Measurements from ENCODE around the gene EPSTI1. TPM values are rescaled to one million over a fixed set of nuclear protein-coding genes. Genes with fewer than 3 reads are reported as not detected.

EPSTI1 gene
- polyA plus RNA-seq, 2 donors: 0.65 to 0.84 TPM

DNA sequence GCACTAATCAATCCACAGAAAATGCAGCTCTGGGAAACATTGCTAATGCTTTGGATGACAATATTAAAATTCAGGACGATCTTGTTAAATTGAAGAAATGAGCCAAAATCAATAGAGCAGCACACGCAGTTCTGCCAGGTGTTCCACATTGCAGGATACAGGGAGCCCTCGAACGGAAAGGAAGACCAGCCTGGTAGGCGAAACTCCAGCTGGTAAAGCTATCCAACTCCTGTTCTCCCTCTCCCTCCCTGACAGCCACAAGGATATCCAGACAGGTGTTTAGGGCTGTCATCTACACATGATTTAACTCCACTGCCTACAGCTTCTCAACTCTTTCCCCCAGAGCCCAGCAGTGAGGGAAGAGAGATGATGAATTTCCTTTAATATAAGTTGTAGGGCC is 67.7 kb downstream of the EPSTI1 start:
- Histone ChIP-seq H3K4me1 (ENCODE audit: control insufficient read depth in 2 of 2, insufficient read depth in 2 of 2, low read length in 1 of 2) (no peaks in the 10 kb centered on the region), H3K27ac (ENCODE audit: low read depth in 2 of 2, low read length in 1 of 2) (no peak overlapping the region), H3K9me3 (ENCODE audit: control insufficient read depth in 2 of 2, insufficient read depth in 1 of 2, low read depth in 1 of 2, low read length in 1 of 2) (no peaks in the 10 kb centered on the region), H3K36me3 (ENCODE audit: control insufficient read depth in 2 of 2, insufficient read depth in 2 of 2, low read length in 1 of 2) (no peaks in the 10 kb centered on the region), H3K27me3 (ENCODE audit: control insufficient read depth in 1 of 2, insufficient read depth in 2 of 2, low read length in 2 of 2) (no peaks in the 10 kb centered on the region), H3K4me3 (ENCODE audit: low read depth in 1 of 2, low read length in 2 of 2) (no peak overlapping the region)
- WGBS, 2 donors: 81 to 89% methylated on average over 5 of the region's 5 CpGs

DNA sequence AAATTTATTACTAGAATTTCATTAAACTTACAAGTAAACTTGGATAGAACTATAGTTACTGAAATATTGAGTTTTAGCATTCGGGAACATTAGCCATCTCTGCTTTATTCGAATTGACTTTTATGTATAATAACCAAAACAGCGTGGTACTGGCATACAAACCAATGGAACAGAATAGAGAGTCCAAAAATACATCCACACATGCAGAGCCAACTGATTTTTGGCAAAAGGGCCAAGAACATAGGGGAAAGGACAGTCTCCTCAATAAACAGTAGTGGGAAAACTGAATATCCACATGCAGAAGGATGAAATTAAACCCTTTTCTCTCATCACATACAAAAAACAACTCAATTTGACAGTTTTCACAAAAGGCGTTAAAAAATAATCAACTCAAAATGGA is 84.3 kb downstream of the EPSTI1 start:
- Histone ChIP-seq H3K27me3 (ENCODE audit: control insufficient read depth in 1 of 2, insufficient read depth in 2 of 2, low read length in 2 of 2) (no peaks in the 10 kb centered on the region), H3K36me3 (ENCODE audit: control insufficient read depth in 2 of 2, insufficient read depth in 2 of 2, low read length in 1 of 2) (no peaks in the 10 kb centered on the region), H3K4me1 (ENCODE audit: control insufficient read depth in 2 of 2, insufficient read depth in 2 of 2, low read length in 1 of 2) (peaks cover 0 to 2% of the 10 kb centered on the region in 2 donors), H3K4me3 (ENCODE audit: low read depth in 1 of 2, low read length in 2 of 2) (no peak overlapping the region), H3K27ac (ENCODE audit: low read depth in 2 of 2, low read length in 1 of 2) (no peak overlapping the region), H3K9me3 (ENCODE audit: control insufficient read depth in 2 of 2, insufficient read depth in 1 of 2, low read depth in 1 of 2, low read length in 1 of 2) (no peaks in the 10 kb centered on the region)
- 90 to 95% methylated on average over 4 of the region's 4 CpGs for WGBS, 2 donors

DNA sequence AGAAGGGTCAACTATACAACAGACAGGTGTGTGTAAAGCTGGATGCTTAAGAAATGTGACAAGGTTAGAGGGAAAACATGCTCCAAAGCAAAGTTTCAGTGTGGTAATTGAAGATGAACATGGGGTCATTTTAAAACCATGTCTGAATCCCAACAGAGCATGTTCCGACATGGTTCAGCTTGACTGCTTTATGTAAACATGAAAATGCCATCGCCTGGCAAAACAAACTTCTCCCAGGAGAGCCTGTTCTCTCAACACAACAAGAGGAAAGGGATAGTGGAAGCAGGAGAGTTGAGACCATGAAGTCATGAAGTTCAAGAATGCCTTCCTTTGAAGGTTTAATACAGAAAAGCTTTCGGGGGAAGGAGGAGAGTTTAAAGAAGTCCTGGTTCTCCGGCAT is 85.8 kb downstream of the EPSTI1 start:
- WGBS, 2 donors: 79 to 84% methylated on average over 4 of the region's 4 CpGs
- Histone ChIP-seq H3K27ac (ENCODE audit: low read depth in 2 of 2, low read length in 1 of 2) (no peak overlapping the region), H3K4me1 (ENCODE audit: control insufficient read depth in 2 of 2, insufficient read depth in 2 of 2, low read length in 1 of 2) (peaks cover 0 to 2% of the 10 kb centered on the region in 2 donors), H3K4me3 (ENCODE audit: low read depth in 1 of 2, low read length in 2 of 2) (no peak overlapping the region), H3K27me3 (ENCODE audit: control insufficient read depth in 1 of 2, insufficient read depth in 2 of 2, low read length in 2 of 2) (no peaks in the 10 kb centered on the region), H3K36me3 (ENCODE audit: control insufficient read depth in 2 of 2, insufficient read depth in 2 of 2, low read length in 1 of 2) (no peaks in the 10 kb centered on the region), H3K9me3 (ENCODE audit: control insufficient read depth in 2 of 2, insufficient read depth in 1 of 2, low read depth in 1 of 2, low read length in 1 of 2) (no peaks in the 10 kb centered on the region)

DNA sequence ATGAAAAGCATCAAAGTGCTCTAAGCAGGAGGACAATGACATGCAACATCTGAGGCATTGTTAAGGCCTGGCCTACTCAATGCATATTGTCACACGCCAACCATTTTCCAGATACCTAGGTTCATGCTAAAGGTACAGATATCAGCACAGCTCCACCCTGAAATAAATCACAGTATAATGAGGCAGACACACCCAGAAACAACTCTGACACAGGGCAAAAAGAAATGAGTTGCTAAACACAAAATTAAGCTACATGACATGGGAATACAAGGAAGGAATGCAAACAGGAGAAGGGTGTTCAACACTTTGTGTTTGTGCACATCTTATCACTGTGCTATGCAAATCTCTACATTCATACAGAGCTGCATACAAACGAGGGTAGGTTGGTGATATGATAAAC is 86.5 kb downstream of the EPSTI1 start:
- no peak overlapping the region for H3K27ac ChIP-seq (ENCODE audit: low read depth in 2 of 2, low read length in 1 of 2)

DNA sequence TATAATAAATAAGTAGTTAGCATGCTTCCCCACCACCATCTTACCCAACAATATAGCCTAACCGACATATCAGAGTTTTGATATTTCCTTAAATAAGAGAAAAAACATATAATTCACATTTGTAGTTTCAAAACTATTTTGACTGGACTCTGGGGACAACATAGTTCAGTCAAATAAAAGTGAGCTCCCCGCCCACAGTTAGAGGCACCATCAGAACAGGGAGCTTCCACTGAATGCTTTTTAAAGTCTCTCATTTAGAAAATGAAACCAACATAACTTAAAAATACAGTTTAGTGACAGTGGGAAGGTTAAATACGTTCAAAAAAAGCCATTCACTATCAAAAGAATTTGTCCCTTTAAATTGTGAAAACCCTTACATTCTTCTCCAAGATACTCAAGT is 92.8 kb downstream of the EPSTI1 start:
- Histone ChIP-seq H3K36me3 (ENCODE audit: control insufficient read depth in 2 of 2, insufficient read depth in 2 of 2, low read length in 1 of 2) (no peaks in the 10 kb centered on the region), H3K4me3 (ENCODE audit: low read depth in 1 of 2, low read length in 2 of 2) (no peak overlapping the region), H3K27me3 (ENCODE audit: control insufficient read depth in 1 of 2, insufficient read depth in 2 of 2, low read length in 2 of 2) (no peaks in the 10 kb centered on the region), H3K4me1 (ENCODE audit: control insufficient read depth in 2 of 2, insufficient read depth in 2 of 2, low read length in 1 of 2) (no peaks in the 10 kb centered on the region), H3K27ac (ENCODE audit: low read depth in 2 of 2, low read length in 1 of 2) (no peak overlapping the region), H3K9me3 (ENCODE audit: control insufficient read depth in 2 of 2, insufficient read depth in 1 of 2, low read depth in 1 of 2, low read length in 1 of 2) (no peaks in the 10 kb centered on the region)
- 78 to 87% methylated on average over 3 of the region's 3 CpGs for WGBS, 2 donors

More for the DNA sequence above, 86.5 kb downstream of the EPSTI1 start:
- 68 to 72% methylated on average over 2 of the region's 2 CpGs for WGBS, 2 donors
- H3K4me1 ChIP-seq (ENCODE audit: control insufficient read depth in 2 of 2, insufficient read depth in 2 of 2, low read length in 1 of 2): peaks cover 0 to 2% of the 10 kb centered on the region in 2 donors
- H3K36me3 ChIP-seq (ENCODE audit: control insufficient read depth in 2 of 2, insufficient read depth in 2 of 2, low read length in 1 of 2): no peaks in the 10 kb centered on the region
- no peaks in the 10 kb centered on the region for H3K9me3 ChIP-seq (ENCODE audit: control insufficient read depth in 2 of 2, insufficient read depth in 1 of 2, low read depth in 1 of 2, low read length in 1 of 2)
- H3K27me3 ChIP-seq (ENCODE audit: control insufficient read depth in 1 of 2, insufficient read depth in 2 of 2, low read length in 2 of 2): no peaks in the 10 kb centered on the region
- H3K4me3 ChIP-seq (ENCODE audit: low read depth in 1 of 2, low read length in 2 of 2): no peak overlapping the region

DNA sequence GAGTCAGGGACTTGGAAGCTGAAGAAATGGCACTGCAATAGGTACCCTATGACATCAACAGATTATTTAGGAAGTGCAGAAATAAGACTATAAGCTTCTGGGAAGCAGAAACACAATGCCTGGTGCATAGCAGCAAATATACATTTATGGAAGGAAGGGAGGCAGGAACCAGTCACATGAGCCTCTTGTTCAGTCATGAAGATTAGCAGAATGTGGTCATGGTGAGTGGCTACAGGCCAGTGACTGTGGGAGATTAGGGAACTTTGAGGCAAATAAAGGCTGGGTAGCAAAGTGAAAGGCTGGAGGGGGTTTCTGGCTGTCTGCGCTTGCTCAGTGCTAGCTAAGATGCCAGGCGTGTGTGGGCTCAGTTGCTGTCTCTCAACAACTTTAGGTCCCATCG is 96.3 kb downstream of the EPSTI1 start:
- WGBS, 2 donors: 83 to 93% methylated on average over 3 of the region's 3 CpGs
- no peak overlapping the region for H3K27ac ChIP-seq (ENCODE audit: low read depth in 2 of 2, low read length in 1 of 2)
- no peaks in the 10 kb centered on the region for H3K36me3 ChIP-seq (ENCODE audit: control insufficient read depth in 2 of 2, insufficient read depth in 2 of 2, low read length in 1 of 2)
- no peaks in the 10 kb centered on the region for H3K4me1 ChIP-seq (ENCODE audit: control insufficient read depth in 2 of 2, insufficient read depth in 2 of 2, low read length in 1 of 2)
- no peak overlapping the region for H3K4me3 ChIP-seq (ENCODE audit: low read depth in 1 of 2, low read length in 2 of 2)
- H3K27me3 ChIP-seq (ENCODE audit: control insufficient read depth in 1 of 2, insufficient read depth in 2 of 2, low read length in 2 of 2): no peaks in the 10 kb centered on the region
- no peaks in the 10 kb centered on the region for H3K9me3 ChIP-seq (ENCODE audit: control insufficient read depth in 2 of 2, insufficient read depth in 1 of 2, low read depth in 1 of 2, low read length in 1 of 2)

DNA sequence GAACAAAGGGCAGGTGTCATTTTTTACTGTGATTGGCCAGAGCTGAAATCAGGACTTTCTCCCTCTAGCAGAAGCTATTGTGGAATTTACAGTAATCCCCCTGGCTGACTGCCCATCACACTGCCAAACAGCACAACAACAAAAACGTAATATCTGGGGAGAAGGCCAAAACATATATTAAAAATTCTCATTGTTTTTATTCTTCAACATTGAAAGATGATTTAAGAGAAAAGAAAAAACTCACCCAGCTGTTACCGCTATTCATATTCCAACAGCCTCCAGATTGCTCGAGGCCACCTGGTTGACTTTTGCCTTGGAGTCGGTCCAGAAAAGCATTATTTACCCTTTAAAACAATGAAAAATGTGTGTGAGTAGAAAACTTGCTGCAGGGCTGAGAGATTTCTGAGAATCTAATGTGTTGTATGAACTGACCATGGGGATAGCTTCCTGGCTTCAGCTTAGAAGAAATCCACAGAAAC is 97.2 kb downstream of the EPSTI1 start:
- no peak overlapping the region for H3K4me3 ChIP-seq (ENCODE audit: low read depth in 1 of 2, low read length in 2 of 2)
- no peaks in the 10 kb centered on the region for H3K27me3 ChIP-seq (ENCODE audit: control insufficient read depth in 1 of 2, insufficient read depth in 2 of 2, low read length in 2 of 2)
- H3K27ac ChIP-seq (ENCODE audit: low read depth in 2 of 2, low read length in 1 of 2): no peak overlapping the region
- H3K9me3 ChIP-seq (ENCODE audit: control insufficient read depth in 2 of 2, insufficient read depth in 1 of 2, low read depth in 1 of 2, low read length in 1 of 2): no peaks in the 10 kb centered on the region
- WGBS, 2 donors: 15 to 21% methylated on average over 4 of the region's 4 CpGs
- no peaks in the 10 kb centered on the region for H3K36me3 ChIP-seq (ENCODE audit: control insufficient read depth in 2 of 2, insufficient read depth in 2 of 2, low read length in 1 of 2)
- H3K4me1 ChIP-seq (ENCODE audit: control insufficient read depth in 2 of 2, insufficient read depth in 2 of 2, low read length in 1 of 2): no peaks in the 10 kb centered on the region

DNA sequence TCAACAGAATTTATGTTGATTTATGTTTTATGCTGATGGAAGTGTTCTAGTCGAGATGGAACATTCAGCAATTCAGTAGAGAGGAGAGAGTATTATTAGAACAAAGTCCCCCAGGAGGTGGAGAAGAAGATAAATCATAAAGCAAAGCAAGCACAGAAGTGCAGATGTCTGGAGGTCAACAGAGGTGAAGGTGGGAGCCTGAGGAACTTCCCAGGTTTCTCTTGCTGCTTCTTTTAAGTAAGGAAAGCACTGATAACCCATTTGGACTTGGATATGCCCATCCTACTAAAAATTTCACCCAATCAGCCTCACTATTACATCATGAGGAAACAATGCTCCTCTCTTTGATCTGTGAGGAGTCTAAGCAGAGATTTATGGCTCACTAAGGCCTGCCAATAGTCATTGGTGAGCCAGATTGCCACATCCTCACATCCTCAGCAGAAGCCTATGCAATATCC is 98.8 kb downstream of the EPSTI1 start:
- 27 to 55% methylated on average over 1 of the region's 1 CpG for WGBS, 2 donors
- no peak overlapping the region for H3K27ac ChIP-seq (ENCODE audit: low read depth in 2 of 2, low read length in 1 of 2)

DNA sequence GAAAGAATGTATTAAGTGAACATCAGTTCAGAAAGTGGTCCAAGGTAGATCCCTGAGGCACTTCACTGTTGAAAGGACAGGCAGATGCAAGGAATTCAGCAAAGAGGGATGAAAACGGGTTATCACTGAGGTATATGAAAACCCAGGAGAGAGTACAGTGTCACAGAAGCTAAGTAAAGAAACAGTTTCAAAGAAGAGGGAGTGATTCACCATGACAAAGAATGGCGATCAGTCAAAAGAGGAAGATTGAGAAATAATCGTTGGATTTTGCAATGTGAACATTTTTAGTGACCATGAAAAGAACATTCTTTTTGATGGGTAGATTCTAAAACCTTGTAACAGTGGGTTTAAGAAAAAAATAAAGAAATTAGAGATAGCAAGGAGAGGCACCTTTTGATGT is 99.3 kb downstream of the EPSTI1 start:
- Histone ChIP-seq H3K4me1 (ENCODE audit: control insufficient read depth in 2 of 2, insufficient read depth in 2 of 2, low read length in 1 of 2) (no peaks in the 10 kb centered on the region), H3K4me3 (ENCODE audit: low read depth in 1 of 2, low read length in 2 of 2) (no peak overlapping the region), H3K27me3 (ENCODE audit: control insufficient read depth in 1 of 2, insufficient read depth in 2 of 2, low read length in 2 of 2) (no peaks in the 10 kb centered on the region), H3K9me3 (ENCODE audit: control insufficient read depth in 2 of 2, insufficient read depth in 1 of 2, low read depth in 1 of 2, low read length in 1 of 2) (no peaks in the 10 kb centered on the region), H3K27ac (ENCODE audit: low read depth in 2 of 2, low read length in 1 of 2) (no peak overlapping the region), H3K36me3 (ENCODE audit: control insufficient read depth in 2 of 2, insufficient read depth in 2 of 2, low read length in 1 of 2) (no peaks in the 10 kb centered on the region)
- WGBS, 2 donors: 58 to 76% methylated on average over 3 of the region's 3 CpGs

More for the DNA sequence above, 98.8 kb downstream of the EPSTI1 start:
- Histone ChIP-seq H3K27me3 (ENCODE audit: control insufficient read depth in 1 of 2, insufficient read depth in 2 of 2, low read length in 2 of 2) (no peaks in the 10 kb centered on the region), H3K4me3 (ENCODE audit: low read depth in 1 of 2, low read length in 2 of 2) (no peak overlapping the region), H3K4me1 (ENCODE audit: control insufficient read depth in 2 of 2, insufficient read depth in 2 of 2, low read length in 1 of 2) (no peaks in the 10 kb centered on the region), H3K36me3 (ENCODE audit: control insufficient read depth in 2 of 2, insufficient read depth in 2 of 2, low read length in 1 of 2) (no peaks in the 10 kb centered on the region), H3K9me3 (ENCODE audit: control insufficient read depth in 2 of 2, insufficient read depth in 1 of 2, low read depth in 1 of 2, low read length in 1 of 2) (no peaks in the 10 kb centered on the region)

DNA sequence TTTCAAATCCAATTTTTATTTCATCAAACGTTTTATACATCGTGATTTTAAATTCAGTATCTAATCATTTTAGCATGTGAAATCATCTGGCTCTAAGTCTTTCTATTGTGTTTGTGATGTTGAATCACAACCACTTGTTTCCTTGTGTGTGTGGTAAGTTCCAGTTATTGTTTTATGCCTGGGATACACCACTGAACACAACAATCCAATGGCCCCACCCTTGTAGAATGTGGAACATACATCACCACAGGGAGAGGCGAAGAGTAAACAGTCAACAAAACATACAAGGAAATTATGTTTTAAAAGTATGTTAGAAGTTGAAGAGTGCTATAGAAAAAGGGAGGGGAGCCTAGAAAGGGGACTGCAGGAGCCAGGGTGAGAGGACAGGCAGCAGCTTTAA is 100.5 kb downstream of the EPSTI1 start:
- no peaks in the 10 kb centered on the region for H3K9me3 ChIP-seq (ENCODE audit: control insufficient read depth in 2 of 2, insufficient read depth in 1 of 2, low read depth in 1 of 2, low read length in 1 of 2)
- H3K4me1 ChIP-seq (ENCODE audit: control insufficient read depth in 2 of 2, insufficient read depth in 2 of 2, low read length in 1 of 2): no peaks in the 10 kb centered on the region
- no peak overlapping the region for H3K4me3 ChIP-seq (ENCODE audit: low read depth in 1 of 2, low read length in 2 of 2)
- H3K36me3 ChIP-seq (ENCODE audit: control insufficient read depth in 2 of 2, insufficient read depth in 2 of 2, low read length in 1 of 2): no peaks in the 10 kb centered on the region
- H3K27ac ChIP-seq (ENCODE audit: low read depth in 2 of 2, low read length in 1 of 2): peak overlapping the region in 1 of 2 donors; percentile 15
- H3K27me3 ChIP-seq (ENCODE audit: control insufficient read depth in 1 of 2, insufficient read depth in 2 of 2, low read length in 2 of 2): no peaks in the 10 kb centered on the region
- 86% methylated on average over 3 of the region's 3 CpGs for WGBS, 2 donors
